Sigmoid colon (tissue), 7 donors: ENCODE measurements around the gene IFNL4. TPM values are rescaled to one million over a fixed set of nuclear protein-coding genes. Genes with fewer than 3 reads are reported as not detected.

Source experiments
- DNase-seq: peaks from one replicate; pipeline ENCODE4 v3.0.0-alpha.2; 2019
- H3K27ac ChIP-seq, 4 donors: fragments of 200-600 bp; sonication (generic); one replicate each; pipeline ENCODE4 v1.5.1; 2016 to 2019; ENCODE audit warnings: mild to moderate bottlenecking in 1 of 4
- H3K27me3 ChIP-seq, 3 donors: fragments of 200-600 bp; sonication (generic); one replicate each; pipeline ENCODE4 v1.5.1; 2019; ENCODE audit warnings: mild to moderate bottlenecking in 1 of 3
- H3K36me3 ChIP-seq, 4 donors: fragments of 200-600 bp; sonication (generic); one replicate each; pipeline ENCODE4 v1.5.1; 2016 to 2019
- H3K4me1 ChIP-seq, 4 donors: fragments of 200-600 bp; sonication (generic); one replicate each; pipeline ENCODE4 v1.5.1; 2017 to 2019
- H3K4me3 ChIP-seq, 4 donors: fragments of 200-600 bp; sonication (generic); one replicate each; pipeline ENCODE4 v1.5.1; 2017 to 2019; ENCODE audit warnings: mild to moderate bottlenecking in 2 of 4, moderate library complexity in 1 of 4
- H3K9me3 ChIP-seq, 4 donors: fragments of 200-600 bp in 3 of 4; sonication (generic) in 3 of 4; one replicate each; pipeline versions ENCODE4 v1.5.1 to v1.6.1; 2013 to 2019
- EP300 ChIP-seq, 4 donors: sonication (generic); formaldehyde crosslinking; IDR thresholded peaks; one replicate each; pipeline ENCODE4 v1.6.1; 2017; ENCODE audit warnings: antibody characterized with exemption in 4 of 4
- POLR2A ChIP-seq, 2 donors: fragments of 450-650 bp; IDR thresholded peaks; one replicate each; pipeline ENCODE4 v1.6.1; 2016; ENCODE audit warnings: antibody characterized with exemption in 2 of 2, mild to moderate bottlenecking in 2 of 2, moderate library complexity in 2 of 2
- POLR2AphosphoS5 ChIP-seq, 4 donors: sonication (generic); formaldehyde crosslinking; IDR thresholded peaks; one replicate each; pipeline ENCODE4 v1.6.1; 2017; ENCODE audit warnings: antibody characterized with exemption in 4 of 4
- WGBS, 2 donors: extraction: QIAGEN DNeasy Blood & Tissue Kit; methylation state at CpG; one replicate each; pipeline ENCODE4 v1.1.7; 2013; 5-methylcytosine and 5-hydroxymethylcytosine counted together
- intact Hi-C: fragments of 100-400 bp; cut with DNase I; formaldehyde crosslinking; loops from one replicate; pipeline ENCODE4 v1.15.1; 2023
- polyA plus RNA-seq, 3 donors: library from polyadenylated mRNA; stranded (reverse); fragments of 200-250 nt; gene quantifications; one replicate each; pipeline ENCODE4 v1.2.3, GENCODE V29; 2013
- total RNA-seq, 4 donors: library from RNA; depleted of rRNA; stranded (reverse); fragments of >200 nt; gene quantifications; one replicate each; pipeline ENCODE4 v1.1.0, GENCODE V29; 2016
- TF ChIP-seq, protein P1 (sequence below), 4 experiments: fragments of 450-650 bp in 3 of 4; fragments of 200-600 bp in 1 of 4; IDR thresholded peaks; one replicate each; pipeline ENCODE4 v1.5.1; 2016 to 2019; ENCODE audit warnings: antibody characterized with exemption in 4 of 4, mild to moderate bottlenecking in 3 of 4, moderate library complexity in 2 of 4
- donor health status: healthy with polysubstance abuse.
- donor health status: Bipolar disorder and iron deficiency.
- donor health status: healthy.

The IFNL4 gene
- total and polyA plus RNA-seq, 7 donors: not detected

DNA sequence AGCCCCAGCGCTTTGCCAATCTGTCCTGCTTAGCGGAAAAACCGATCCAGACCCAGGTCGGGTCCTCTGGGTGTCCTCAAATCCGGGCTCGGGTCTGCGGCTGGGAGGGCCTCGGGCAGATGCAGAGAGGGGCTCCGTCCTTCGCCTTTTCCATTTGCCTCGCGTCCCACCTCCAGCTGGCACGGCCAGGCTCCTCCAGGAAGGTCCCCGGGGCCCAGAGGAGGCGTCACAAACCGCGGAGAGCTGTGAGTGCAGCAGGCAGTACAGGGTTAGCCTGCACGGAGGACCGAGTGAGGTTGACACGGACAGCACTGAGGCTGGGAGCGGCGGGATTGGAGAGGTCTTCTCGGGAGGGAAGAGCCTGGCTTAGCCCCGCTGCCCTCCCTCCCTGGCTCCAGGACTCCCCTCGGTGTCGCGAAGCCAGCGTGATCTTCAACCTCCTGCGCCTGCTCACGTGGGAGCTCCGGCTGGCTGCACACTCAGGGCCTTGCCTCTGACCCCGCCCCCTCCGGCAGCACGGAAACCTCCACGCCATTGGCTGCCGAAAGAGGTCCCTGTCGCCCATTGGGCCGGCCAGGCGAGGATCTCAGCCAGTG is 16.8 kb upstream of the IFNL4 start:
- WGBS, 2 donors: 37 to 40% methylated on average over 39 of the region's 39 CpGs

DNA sequence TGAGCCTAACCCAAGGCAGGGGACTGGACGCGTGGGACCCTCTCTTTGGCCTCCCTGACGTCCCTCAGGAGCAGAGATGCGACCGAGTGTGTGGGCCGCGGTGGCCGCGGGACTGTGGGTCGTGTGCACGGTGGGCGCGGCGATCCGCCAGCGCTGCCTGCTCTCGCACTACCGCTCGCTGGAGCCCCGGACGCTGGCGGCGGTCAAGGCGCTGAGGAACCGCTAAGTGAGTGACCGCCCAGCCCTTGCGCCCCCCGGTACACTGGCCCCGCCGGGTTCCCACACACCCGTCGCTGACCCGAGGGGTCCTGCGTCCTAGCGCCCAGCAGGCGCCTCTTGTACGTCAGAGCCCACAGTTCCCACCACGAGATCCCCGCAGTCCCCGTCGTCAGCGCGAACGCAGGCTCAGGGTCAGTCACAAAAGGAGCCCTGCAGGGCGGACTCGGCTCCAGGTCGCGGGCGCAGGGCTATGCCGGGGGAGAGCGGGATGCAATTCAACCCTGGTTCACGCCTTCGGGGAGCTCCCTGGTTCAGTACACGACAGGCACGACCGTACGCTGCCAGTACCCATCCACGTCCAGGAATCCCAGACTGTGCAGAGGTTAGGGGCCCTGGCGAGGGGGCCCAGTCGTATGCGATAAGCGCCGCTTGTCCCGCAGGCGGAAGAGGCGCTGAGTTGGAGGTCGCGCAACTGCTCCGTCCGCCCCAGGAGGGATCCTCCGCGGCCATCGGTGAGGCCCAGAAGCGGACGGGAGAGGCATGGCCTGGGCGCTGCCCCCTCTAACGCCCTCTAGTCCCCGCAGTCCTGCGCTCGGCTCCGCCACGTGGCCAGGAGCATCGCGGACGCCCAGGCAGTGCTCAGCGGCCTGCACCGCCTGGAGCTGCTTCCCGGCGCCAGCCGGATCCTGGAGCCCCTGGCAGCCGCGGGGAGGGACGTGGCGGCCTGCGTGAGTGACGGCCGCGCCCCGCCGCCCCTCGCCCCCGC is 15.9 kb upstream of the IFNL4 start:
- H3K4me3 ChIP-seq: no peak overlapping the region
- no peak overlapping the region for H3K27ac ChIP-seq
- TF ChIP-seq POLR2AphosphoS5 (IDR thresholded peaks at IDR 0.05) (no peak), POLR2A (IDR thresholded peaks at IDR 0.05) (no peak), EP300 (IDR thresholded peaks at IDR 0.05) (no peak)
- TF ChIP-seq, protein P1, sequence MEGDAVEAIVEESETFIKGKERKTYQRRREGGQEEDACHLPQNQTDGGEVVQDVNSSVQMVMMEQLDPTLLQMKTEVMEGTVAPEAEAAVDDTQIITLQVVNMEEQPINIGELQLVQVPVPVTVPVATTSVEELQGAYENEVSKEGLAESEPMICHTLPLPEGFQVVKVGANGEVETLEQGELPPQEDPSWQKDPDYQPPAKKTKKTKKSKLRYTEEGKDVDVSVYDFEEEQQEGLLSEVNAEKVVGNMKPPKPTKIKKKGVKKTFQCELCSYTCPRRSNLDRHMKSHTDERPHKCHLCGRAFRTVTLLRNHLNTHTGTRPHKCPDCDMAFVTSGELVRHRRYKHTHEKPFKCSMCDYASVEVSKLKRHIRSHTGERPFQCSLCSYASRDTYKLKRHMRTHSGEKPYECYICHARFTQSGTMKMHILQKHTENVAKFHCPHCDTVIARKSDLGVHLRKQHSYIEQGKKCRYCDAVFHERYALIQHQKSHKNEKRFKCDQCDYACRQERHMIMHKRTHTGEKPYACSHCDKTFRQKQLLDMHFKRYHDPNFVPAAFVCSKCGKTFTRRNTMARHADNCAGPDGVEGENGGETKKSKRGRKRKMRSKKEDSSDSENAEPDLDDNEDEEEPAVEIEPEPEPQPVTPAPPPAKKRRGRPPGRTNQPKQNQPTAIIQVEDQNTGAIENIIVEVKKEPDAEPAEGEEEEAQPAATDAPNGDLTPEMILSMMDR (IDR thresholded peaks at IDR 0.05): no peak
- WGBS, 2 donors: 9 to 13% methylated on average over 102 of the region's 102 CpGs
- intact Hi-C loops: no loop called here
- H3K9me3 ChIP-seq: no peaks in the 10 kb centered on the region
- H3K27me3 ChIP-seq: peaks cover 22 to 80% (median 49%) of the 10 kb centered on the region in 3 donors
- H3K36me3 ChIP-seq: no peaks in the 10 kb centered on the region
- DNase-seq: no peak
- H3K4me1 ChIP-seq: peaks cover 0 to 17% (median 11%) of the 10 kb centered on the region in 4 donors

More for the DNA sequence above, 16.8 kb upstream of the IFNL4 start:
- no peaks in the 10 kb centered on the region for H3K36me3 ChIP-seq
- DNase-seq: no peak
- no peak for TF ChIP-seq POLR2AphosphoS5 (IDR thresholded peaks at IDR 0.05)
- TF ChIP-seq, protein P1 (IDR thresholded peaks at IDR 0.05): no peak
- no peak for TF ChIP-seq EP300 (IDR thresholded peaks at IDR 0.05)
- H3K4me1 ChIP-seq: peaks cover 0 to 17% (median 11%) of the 10 kb centered on the region in 4 donors
- intact Hi-C loops: no loop called here
- H3K27me3 ChIP-seq: peaks cover 22 to 71% (median 49%) of the 10 kb centered on the region in 3 donors
- no peak overlapping the region for H3K27ac ChIP-seq
- no peak overlapping the region for H3K4me3 ChIP-seq
- H3K9me3 ChIP-seq: no peaks in the 10 kb centered on the region

DNA sequence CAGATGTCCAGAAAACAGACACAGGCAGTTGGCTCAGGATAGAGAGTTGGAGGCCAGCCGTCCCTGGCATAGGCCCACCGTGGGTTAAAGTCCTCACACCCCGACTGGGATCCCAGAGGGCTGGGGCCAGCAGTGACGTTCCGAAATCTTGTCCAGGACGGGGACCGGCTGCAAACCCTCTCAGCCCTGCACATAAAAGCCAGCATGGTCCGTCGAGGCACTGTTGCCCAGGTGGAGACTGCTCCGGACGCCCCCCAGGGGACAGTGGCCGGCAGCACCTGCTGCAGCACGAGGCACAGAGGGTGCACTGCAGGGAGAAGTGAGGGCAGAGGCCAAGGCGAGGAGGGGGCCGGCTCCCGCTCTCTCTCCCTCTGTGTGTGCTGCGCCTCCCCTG is 15.3 kb upstream of the IFNL4 start:
- Histone ChIP-seq H3K27ac (no peak overlapping the region), H3K4me1 (peaks cover 0 to 17% (median 11%) of the 10 kb centered on the region in 4 donors), H3K4me3 (no peak overlapping the region), H3K36me3 (no peaks in the 10 kb centered on the region), H3K27me3 (peaks cover 22 to 79% (median 49%) of the 10 kb centered on the region in 3 donors), H3K9me3 (no peaks in the 10 kb centered on the region)
- intact Hi-C loops: no loop called here
- WGBS, 2 donors: 16 to 18% methylated on average over 17 of the region's 17 CpGs
- TF ChIP-seq, protein P1 (IDR thresholded peaks at IDR 0.05): no peak
- TF ChIP-seq POLR2A (IDR thresholded peaks at IDR 0.05): no peak
- no peak for TF ChIP-seq EP300 (IDR thresholded peaks at IDR 0.05)
- TF ChIP-seq POLR2AphosphoS5 (IDR thresholded peaks at IDR 0.05): no peak
- no peak for DNase-seq

DNA sequence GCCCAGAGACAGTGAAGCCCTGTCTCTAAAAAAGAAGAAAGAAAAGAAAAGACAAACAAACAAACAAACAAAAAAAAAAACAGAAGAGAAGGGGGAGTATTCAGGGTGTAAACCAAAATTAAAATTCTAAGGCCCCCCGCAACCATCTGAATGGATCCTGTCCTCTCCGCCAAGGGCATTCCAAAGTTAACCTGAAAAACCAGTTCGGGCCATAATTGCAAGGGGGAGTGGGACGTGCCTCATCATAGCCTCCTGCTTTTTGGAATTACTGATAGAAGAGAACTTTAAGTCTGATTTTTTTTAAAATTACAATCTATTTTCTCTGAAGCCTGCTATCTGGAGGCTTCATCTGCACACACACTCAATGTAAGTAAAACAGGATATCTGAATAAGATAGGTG is 13.8 kb upstream of the IFNL4 start:
- Histone ChIP-seq H3K27me3 (peaks cover 22 to 71% (median 49%) of the 10 kb centered on the region in 3 donors), H3K4me1 (peaks cover 0 to 17% (median 11%) of the 10 kb centered on the region in 4 donors), H3K36me3 (no peaks in the 10 kb centered on the region), H3K4me3 (no peak overlapping the region), H3K27ac (no peak overlapping the region), H3K9me3 (no peaks in the 10 kb centered on the region)
- WGBS, 2 donors: 61 to 79% methylated on average over 4 of the region's 4 CpGs
- DNase-seq: no peak
- TF ChIP-seq, protein P1 (IDR thresholded peaks at IDR 0.05): no peak
- no peak for TF ChIP-seq POLR2A (IDR thresholded peaks at IDR 0.05)
- no peak for TF ChIP-seq EP300 (IDR thresholded peaks at IDR 0.05)
- TF ChIP-seq POLR2AphosphoS5 (IDR thresholded peaks at IDR 0.05): no peak
- intact Hi-C loops: no loop called here
